Stimulated activated CD4-positive, alpha-beta T cell treated with anti-CD3 and anti-CD28 coated beads, Interleukin-1b, Interleukin-23, amount 100 ng/mL, for 4 hours (primary cell): Measurements from ENCODE around the gene AGRN.
"Not testable (repeated sequence)": the region's sequence is repeated elsewhere in the genome, so short reads cannot be mapped to it uniquely, and the experiment has no call there.

Experiments
- DNase-seq, 2 donors: peaks; one replicate each; pipeline ENCODE4 v3.0.0-alpha.2; 2020; ENCODE audit warnings: low read depth in 2 of 2

Gene AGRN

DNA sequence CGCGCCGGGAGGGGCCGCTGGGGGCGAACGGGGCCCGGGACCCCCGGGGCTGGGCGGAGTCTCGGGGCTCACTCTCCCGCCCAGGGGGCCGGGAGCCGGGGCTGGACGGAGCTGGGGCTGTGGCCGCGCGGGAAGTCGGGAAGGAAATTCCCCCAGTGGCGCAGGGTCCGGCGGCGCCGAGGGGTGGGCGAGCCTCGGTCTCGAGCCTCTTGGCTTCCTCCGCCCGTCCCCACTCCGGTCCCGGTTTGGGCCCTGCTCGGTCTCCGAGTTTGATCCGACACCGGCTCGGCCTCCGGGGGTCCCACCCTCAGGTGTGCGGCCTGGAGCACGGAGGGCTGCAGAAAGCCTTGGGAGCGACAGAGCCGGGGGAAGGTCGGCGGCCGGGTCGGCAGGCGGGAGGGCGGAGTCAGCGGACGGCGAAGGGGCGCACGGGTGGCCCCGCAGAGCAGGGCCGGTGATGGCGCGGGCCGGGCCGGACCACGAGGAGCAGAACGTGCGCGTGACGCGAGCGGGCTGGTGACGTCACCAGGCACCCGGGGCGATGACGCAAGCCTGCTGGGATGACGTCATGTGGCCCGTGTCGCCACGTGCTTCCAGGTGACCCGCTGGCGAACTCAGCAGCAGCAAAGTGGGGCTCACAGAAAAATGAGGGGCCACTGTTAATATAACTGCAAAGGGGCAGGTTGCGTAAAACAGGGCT, 19.4 kb upstream of the AGRN start:
- peak; percentile 68 to 71 for DNase-seq

DNA sequence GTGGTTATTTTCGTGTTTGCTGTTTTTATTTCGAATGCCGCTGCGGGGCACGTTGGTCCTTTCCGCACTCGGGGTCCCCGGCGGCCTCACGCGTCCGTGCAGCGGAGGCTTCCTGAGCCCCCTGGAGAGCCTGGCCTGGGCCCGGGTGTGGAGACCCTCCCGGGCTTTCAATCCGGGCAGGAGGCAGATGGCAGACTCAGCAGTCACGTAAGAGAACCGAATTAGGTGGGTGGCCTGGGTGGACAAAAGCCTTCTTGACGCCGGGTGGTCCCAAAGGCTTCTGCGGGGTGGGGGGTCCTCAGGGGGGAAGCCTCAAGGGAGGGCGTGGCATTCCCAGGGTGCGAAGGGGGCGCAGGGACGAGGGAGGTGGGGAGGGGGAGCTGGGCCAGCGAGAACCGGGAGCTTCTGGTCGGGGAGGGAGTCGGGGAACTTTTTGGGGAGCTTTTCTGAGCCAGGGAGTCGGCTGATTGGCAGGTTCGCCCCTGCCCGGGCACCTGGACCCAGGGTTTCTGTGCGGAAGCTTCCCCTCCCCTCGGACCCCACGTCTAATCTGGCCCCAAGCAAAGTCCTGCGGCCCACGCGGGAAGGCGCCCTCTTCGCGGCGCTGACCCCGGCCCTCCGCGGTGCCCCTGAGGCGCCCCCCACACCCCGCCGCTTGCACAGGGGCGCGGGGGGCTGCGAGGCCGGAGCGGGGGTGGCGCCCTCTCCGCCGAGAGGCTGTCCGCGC, 18.7 kb upstream of the AGRN start:
- no peak for DNase-seq

DNA sequence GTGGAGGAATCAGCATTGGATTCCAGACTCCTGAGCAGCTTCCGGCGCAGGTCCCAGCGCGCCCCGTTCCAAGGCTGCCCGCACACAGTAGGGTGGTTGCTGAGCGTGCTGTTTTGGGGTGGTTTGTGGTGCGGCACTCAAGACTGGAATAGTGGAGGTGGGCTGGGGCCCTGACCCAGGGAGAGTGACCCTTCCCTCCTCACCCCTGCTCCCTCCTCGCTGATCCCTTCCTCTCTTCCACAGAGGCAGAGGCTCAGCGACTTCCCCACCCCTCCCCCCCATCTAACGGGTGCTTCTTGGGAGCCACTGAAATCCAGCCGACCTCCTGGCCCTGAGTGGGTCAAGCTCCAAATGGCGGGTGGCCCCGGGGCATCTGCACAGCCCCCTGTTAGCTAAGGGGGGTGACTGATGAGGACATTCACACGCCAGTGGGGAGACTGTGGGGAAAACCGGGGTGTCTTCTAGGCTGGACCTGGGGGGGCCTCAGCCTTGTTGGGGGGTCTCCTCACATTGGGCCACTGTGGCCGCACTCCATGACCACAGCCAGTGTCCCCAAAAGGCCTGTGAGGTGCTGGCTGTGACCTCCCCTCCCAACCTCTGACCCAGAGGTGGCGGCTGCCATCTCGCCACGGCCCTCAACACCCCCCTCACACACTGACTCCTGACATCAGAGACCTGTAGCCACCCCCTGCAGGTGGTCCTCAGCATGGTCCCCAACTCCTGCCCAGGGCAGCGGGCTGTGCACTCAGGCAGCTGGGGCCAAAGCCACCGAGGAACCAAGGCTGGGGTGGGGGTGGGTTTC, 16.1 kb upstream of the AGRN start:
- DNase-seq = no peak

DNA sequence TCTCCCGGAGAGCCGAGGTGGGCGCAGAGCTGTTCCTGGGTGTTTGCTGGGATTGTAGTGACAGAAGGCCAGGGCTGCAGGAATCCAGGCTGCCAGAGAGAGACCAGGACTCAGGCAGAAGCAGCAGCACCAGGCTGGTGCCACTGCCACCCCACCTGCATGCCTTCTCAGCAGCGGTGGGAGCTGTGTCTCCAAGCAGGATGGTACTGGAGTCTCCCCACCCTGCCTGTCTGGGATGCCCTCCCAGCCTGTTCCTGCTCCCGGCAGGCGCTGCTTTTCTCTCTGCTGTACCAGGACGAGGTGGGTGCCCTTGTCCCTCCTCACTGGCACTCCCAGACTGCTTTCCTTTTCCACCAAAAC, 15.5 kb upstream of the AGRN start:
- no peak for DNase-seq

DNA sequence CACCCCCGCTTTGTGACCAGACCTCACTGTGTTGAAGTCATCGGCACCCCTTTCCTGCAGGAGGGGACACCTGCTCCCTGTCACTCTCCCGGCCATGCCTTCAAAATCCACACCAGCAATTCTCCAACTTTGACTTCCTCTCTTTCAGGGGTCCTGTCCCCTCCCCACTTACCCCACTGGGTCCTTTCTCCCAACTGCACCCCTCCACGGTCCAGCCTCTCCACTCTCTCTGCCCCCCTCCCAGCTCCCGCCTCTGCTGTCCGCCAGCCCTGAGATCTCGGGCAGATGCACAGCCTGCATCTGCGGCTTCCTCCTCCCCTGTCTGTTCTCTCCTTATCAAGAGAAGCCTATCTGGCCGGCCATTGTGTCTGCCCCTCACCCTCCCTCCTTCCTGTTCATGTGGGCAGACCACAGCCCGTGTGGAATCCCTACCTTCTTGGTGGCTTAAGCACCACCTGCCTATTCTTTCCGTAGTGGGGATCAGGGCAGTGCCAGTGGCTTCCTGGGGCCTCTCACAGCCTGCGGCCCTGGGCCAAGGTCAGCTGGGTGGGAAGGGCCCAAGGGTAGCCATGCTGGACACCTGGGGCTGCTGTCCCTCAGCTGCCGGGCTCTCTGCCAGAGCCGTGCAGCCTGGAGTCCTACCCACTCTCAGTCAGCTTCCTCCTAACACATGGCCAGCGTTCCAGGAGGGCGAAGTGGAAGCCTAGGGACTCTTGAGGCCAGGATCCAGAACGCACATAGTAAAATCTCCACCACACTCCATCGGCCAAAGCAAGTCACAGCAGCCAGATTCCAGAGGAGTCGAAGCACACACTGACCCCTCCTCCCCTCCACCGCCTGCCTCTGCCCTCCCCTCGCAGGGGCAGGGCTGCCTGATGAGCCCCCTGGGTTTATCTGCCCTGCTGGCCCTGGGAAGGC, 14.9 kb upstream of the AGRN start:
- no peak for DNase-seq

DNA sequence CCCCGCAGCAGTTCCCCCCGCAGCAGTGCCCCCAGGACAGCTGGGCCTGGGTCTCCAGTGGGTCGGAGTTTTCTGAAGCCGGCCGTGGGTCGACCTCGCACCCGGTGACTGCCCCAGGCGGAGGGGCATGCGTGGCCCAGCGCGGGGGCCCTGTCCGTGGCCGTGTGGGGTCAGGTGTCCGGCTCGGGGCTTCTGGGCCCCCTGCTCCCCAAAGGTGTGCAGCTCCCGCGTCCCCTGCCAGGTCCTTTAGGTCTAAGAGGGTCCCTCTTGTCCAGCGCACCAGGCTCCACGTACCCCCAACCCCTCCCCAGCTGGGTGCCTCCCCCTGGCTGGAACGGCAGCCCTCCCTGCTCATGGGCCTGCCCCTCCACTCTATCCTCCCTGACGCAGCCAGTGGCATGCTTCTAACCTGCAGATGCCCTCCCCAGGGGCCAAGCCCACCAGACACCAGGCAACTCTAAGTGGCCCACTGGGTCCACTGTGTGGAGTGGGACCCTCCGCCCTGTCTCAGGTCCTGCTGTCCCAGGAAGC, 14.1 kb upstream of the AGRN start:
- no peak for DNase-seq

DNA sequence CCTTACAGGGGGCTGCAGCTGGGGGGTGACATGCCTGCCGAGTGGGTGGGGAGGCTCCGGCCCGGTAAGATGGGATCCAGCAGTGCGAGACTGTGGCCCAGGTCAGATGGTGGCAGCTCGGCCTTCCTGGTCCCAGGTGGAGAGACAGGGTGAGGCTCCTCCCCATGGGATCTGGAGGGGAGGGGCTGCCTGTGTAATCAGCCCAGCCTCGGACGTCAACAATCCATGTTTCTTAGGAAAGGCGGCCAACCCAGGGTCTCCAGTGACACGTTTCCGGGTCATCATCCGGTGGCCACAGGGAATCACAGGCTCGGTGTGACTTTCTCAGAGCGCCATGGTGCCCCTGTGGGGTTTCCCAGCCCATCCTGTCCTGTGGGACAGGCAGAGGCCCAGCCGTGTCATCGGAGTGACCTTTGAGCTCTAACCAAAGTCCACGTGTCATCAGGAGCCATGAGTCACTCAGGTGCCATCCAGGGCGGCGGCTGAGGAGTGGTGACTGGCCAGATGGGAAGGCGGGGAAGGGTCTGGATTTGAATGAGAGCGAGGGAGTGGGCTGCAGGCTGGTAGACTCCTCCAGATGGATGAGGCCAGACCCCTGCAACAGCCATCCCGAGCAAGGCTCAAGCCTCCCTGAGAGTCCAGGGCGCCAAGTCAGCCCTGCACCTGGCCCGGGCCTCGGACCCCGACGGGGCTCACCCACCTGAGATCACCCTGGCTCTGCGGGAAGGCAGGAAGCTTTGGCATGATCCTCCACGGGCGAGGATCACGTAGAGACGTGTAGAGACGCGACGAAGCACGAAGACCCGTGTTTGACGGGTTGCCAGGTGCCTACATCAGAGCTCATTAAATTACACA, 13.4 kb upstream of the AGRN start:
- no peak for DNase-seq

DNA sequence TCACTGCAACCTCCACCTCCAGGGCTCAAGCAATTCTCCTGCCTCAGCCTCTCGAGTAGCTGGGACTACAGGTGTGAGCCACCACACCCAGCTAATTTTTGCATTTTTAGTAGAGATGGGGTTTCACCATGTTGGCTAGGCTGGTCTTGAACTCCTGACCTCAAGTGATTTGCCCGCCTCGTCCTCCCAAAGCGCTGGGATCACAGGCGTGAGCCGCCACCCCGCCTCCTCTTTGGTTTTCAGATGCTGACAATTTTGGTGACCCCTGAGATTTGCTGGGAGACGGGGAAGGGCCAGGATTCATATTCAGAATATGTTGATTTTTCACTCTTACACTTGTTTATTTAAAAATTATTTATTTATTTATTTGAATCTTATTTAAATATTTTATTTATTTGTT, 9.8 kb upstream of the AGRN start:
- DNase-seq = not testable (repeated sequence)

DNA sequence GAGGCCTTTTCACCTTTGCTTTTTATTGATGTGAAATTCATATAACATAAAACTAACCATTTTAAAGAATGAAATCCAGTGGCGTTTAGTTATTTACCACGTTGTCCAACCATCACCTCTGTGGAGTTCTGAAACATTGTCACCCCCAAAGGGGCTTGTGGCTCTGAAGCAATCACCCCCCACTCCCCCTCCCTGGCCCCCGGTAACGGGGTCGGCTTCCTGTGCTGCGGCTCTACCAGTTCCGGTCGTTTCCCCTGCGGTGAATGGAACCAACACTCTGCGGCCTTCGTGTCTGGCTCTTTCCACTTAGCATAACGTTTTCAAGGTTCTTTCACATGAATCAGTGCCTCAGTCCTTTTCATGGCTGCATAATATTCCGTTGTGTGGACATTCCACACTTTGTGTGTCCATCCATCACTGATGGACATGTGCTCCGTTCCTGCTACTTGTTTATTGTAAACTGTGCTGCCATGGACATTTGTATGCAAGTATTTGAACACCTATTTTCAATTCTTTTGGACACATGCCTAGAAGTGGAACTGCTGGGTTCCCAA, 8.4 kb upstream of the AGRN start:
- DNase-seq = no peak

DNA sequence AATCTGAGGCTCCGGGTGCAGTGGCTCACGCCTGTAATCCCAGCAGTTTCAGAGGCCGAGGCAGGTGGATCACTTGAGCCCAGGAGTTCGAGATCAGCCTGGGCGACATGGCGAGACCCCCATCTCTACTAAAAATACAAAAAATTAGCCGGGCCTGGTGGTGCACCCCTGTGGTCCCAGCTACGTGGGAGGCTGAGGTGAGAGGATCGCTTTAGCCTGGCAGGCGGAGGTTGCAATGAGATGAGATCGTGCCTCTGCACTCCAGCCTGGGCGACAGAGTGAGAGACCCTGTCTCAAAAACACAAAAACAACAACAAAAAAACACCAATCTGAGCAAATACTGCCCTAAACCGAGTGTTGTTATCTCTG, 7.2 kb upstream of the AGRN start:
- not testable (repeated sequence) for DNase-seq

DNA sequence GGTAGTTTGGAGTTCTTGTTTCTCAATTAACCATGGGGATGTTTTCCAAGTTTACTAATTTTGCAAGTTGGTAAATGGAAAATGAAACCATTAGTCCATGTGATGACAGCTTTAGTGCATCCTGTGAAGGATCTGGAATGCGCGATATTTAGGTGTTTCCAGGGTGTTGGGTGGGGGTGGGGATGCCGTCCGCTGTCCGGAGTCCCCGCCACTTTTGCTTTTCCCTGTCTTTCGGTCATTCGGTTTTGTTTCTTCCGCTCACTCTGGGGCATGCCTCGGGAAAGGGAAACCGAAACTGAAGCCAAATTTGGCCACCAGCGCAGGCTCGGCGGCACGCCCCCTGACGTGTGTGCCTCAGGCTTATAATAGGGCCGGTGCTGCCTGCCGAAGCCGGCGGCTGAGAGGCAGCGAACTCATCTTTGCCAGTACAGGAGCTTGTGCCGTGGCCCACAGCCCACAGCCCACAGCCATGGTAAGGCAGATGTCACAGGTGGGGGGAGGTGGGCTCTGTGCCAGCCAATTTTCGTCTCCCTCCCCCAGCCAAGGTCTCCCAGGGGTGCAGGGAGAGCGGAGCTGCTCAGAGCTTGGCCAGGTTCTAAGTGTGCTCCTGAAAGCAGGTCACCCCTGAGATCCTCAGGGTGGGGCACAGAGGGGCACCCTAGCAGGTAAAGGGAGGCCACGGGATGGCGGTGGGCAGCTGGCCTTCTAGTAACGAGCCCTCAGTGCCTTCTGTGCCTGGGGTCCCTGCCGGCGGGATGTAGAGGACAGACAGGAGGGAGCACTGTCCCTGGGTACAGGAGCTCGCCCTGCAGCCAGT, 6.6 kb upstream of the AGRN start, which contains the start of gene ISG15:
TSS of gene ISG15 (plus strand) at position 393 of the 817 bp plus-strand sequence. CDS start at position 470, 77 bp downstream.
- peak; percentile 70 to 80 for DNase-seq

DNA sequence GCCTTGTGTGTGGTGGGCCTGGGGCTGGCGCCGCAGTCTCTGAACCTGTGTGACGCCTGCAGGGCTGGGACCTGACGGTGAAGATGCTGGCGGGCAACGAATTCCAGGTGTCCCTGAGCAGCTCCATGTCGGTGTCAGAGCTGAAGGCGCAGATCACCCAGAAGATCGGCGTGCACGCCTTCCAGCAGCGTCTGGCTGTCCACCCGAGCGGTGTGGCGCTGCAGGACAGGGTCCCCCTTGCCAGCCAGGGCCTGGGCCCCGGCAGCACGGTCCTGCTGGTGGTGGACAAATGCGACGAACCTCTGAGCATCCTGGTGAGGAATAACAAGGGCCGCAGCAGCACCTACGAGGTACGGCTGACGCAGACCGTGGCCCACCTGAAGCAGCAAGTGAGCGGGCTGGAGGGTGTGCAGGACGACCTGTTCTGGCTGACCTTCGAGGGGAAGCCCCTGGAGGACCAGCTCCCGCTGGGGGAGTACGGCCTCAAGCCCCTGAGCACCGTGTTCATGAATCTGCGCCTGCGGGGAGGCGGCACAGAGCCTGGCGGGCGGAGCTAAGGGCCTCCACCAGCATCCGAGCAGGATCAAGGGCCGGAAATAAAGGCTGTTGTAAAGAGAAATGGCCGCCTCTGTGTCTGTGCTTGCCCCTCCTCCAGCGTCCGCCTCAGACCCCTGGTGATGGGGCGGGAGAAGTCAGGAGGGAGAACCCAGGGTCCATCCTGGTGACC, 5.8 kb upstream of the AGRN start:
- DNase-seq = peak in 1 of 2 donors; percentile 27

DNA sequence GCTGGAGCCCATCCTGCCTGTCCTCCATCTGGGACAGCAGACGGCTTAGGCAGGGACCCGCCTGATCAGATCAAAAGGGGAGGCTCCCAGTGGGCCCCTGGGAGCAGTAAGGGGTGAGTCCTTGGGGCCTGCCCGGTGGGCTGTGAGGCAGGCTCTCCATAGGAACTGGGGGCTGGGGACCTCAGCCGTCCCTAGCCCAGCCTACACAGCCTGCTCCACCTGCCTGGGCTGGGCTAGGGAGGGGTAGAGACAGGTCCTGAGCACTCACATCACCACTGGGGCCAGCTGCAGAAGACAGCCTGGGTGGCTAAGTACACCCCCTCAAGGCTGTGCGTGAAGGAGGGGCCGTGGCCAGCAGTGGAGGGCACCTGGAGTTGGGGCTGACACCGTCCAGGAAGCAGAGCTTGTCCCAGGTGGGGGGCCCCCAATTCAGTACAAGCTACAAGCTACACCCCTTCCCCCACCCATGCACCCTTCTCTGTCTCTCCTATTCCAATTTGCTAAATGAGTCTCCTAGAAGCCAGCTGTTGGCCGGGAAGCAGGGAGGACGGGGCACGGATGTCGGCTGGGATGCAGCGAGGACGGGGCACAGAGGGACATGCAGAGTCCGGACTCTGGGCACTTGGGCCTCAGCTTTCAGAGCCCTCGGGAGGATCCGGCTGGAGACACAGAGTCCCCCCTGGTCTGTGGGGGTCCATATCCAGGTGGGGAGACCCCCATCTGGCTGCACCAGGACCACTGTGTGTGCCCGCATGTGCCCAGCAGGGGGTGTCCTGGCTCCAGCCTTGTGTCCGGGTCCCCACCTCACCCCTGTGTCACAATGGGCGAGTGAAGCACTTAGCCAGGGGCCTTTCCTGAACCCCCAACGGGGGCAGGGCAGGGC, 4.9 kb upstream of the AGRN start:
- no peak for DNase-seq

DNA sequence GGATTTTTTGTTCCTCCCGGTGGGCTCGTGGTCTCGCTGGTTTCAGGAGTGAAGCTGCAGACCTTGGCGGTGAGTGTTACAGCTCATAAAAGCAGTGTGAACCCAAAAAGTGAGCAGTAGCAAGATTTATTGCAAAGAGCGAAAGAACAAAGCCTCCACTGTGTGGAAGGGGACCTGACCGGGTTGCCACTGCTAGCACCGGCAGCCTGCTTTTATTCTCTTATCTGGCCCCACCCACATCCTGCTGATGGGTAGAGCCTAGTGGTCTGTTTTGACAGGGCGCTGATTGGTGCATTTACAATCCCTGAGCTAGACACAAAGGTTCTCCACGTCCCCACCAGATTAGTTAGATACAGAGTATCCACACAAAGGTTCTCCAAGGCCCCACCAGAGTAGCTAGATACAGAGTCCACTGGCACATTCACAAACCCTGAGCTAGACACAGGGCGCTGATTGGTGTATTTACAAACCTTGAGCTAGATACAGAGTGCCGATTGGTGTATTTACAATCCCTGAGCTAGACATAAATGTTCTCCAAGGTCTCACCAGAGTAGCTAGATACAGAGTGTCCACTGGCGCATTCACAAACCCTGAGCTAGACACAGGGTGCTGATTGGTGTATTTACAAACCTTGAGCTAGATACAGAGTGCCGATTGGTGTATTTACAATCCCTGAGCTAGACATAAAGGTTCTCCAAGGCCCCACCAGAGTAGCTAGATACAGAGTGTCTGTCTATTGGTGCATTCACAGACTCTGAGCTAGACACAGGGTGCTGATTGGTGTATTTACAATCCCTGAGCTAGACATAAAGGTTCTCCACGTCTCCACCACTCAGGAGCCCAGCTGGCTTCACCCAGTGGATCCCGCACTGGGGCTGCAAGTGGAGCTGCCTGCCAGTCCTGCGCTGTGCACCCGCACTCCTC, 2.3 kb upstream of the AGRN start:
- not testable (repeated sequence) for DNase-seq

DNA sequence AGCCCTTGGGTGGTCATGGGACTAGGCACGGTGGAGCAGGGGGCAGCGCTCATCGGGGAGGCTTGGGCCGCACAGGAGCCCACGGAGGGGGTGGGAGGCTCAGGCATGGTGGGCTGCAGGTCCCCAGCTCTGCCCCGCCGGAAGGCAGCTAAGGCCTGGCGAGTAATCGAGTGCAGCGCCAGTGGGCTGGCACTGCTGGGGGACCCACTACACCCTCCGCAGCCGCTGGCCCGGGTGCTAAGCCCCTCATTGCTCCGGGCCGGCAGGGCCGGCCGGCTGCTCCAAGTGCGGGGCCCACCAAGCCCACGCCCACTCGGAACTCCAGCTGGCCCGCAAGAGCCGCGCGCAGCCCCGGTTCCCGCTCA, 1.6 kb upstream of the AGRN start:
- DNase-seq = not testable (repeated sequence)
